Loucy (cell line): Measurements from ENCODE around the gene CFAP97.

ENCODE experiments used
- H2AFZ ChIP-seq: fragments of 200-600 bp; sonication (generic); 2 replicates; pipeline ENCODE4 v1.6.0; 2016; ENCODE audit warnings: antibody characterized with exemption, mild to moderate bottlenecking, low read length, moderate library complexity
- H3F3A ChIP-seq: fragments of 200-600 bp; 2 replicates; pipeline ENCODE4 v1.6.0; 2016; ENCODE audit warnings: antibody characterized with exemption, low read depth, mild to moderate bottlenecking
- H3K27me3 ChIP-seq: fragments of 200-600 bp; sonication (generic); 2 replicates; pipeline ENCODE4 v1.6.1; 2014; ENCODE audit warnings: low read length, mild to moderate bottlenecking; ENCODE audit not compliant: insufficient read depth, poor library complexity, severe bottlenecking
- H3K36me3 ChIP-seq: fragments of 200-600 bp; sonication (generic); 2 replicates; pipeline ENCODE4 v1.6.1; 2016; ENCODE audit warnings: low read length; ENCODE audit not compliant: insufficient read depth
- H3K4me1 ChIP-seq: fragments of 200-600 bp; sonication (generic); 2 replicates; pipeline ENCODE4 v1.5.1; 2014; ENCODE audit warnings: low read length, mild to moderate bottlenecking; ENCODE audit not compliant: insufficient read depth, poor library complexity, severe bottlenecking
- H3K4me2 ChIP-seq: fragments of 200-600 bp; sonication (generic); 2 replicates; pipeline ENCODE4 v1.6.0; 2014; ENCODE audit warnings: antibody characterized with exemption, low read length, low read depth, mild to moderate bottlenecking; ENCODE audit not compliant: poor library complexity, severe bottlenecking
- H3K4me3 ChIP-seq: fragments of 200-600 bp; sonication (generic); 2 replicates; pipeline ENCODE4 v1.5.1; 2014; ENCODE audit warnings: low read length, mild to moderate bottlenecking, mixed read lengths; ENCODE audit not compliant: poor library complexity, severe bottlenecking
- H3K79me2 ChIP-seq: fragments of 200-600 bp; sonication (generic); 2 replicates; pipeline ENCODE4 v1.6.1; 2014; ENCODE audit warnings: low read length; ENCODE audit not compliant: insufficient read depth
- H3K9ac ChIP-seq: fragments of 200-600 bp; sonication (generic); 2 replicates; pipeline ENCODE4 v1.6.0; 2014; ENCODE audit warnings: mild to moderate bottlenecking, low read depth, low read length, moderate library complexity; ENCODE audit not compliant: poor library complexity, severe bottlenecking
- H3K9me2 ChIP-seq: fragments of 200-600 bp; sonication (generic); replicated peaks from 2 replicates; pipeline ENCODE4 v1.6.1; 2016; ENCODE audit warnings: low read depth, low read length, mixed read lengths
- H3K9me3 ChIP-seq: fragments of 200-600 bp; sonication (generic); 2 replicates; pipeline ENCODE4 v1.6.1; 2014; ENCODE audit warnings: mild to moderate bottlenecking, antibody characterized with exemption, low read length, low read depth; ENCODE audit not compliant: insufficient read depth
- H4K20me1 ChIP-seq: fragments of 200-600 bp; sonication (generic); 2 replicates; pipeline ENCODE4 v1.6.0; 2014; ENCODE audit warnings: antibody characterized with exemption, low read length, mild to moderate bottlenecking; ENCODE audit not compliant: insufficient read depth, poor library complexity, severe bottlenecking
- CTCF ChIP-seq: fragments of 200-600 bp; sonication (generic); conservative IDR thresholded peaks from 2 replicates; pipeline ENCODE4 v1.5.1; 2014; ENCODE audit warnings: mild to moderate bottlenecking, antibody characterized with exemption, low read length
- EZH2phosphoT487 ChIP-seq: fragments of 200-600 bp; IDR thresholded peaks from 2 replicates; pipeline ENCODE4 v1.6.1; 2018; ENCODE audit warnings: antibody characterized with exemption, mild to moderate bottlenecking, moderate library complexity, borderline replicate concordance

CFAP97 gene

GRCh38 chr4:185227713-185228278 is 24.0 kb upstream of the CFAP97 start:
- Histone ChIP-seq H2AFZ (no peak overlapping the region), H4K20me1 (no peaks in the 10 kb centered on the region)

GRCh38 chr4:185227131-185227551 is 23.3 kb upstream of the CFAP97 start:
- Histone ChIP-seq H3K36me3 (no peaks in the 10 kb centered on the region), H3K79me2 (no peaks in the 10 kb centered on the region), H4K20me1 (no peaks in the 10 kb centered on the region), H3F3A (no peaks in the 10 kb centered on the region), H2AFZ (no peak overlapping the region), H3K4me2 (no peak overlapping the region), H3K9ac (no peak overlapping the region), H3K4me3 (no peak overlapping the region), H3K9me2 (no peaks in the 10 kb centered on the region; the same call in 1 of the 2 replicates), H3K9me3 (no peaks in the 10 kb centered on the region), H3K4me1 (no peaks in the 10 kb centered on the region), H3K27me3 (no peaks in the 10 kb centered on the region)
- TF ChIP-seq CTCF, result peak; percentile 31; the same call in 1 of the 2 replicates
- TF ChIP-seq EZH2phosphoT487, result no peak

More at GRCh38 chr4:185227713-185228278, 24.0 kb upstream of the CFAP97 start:
- no peaks in the 10 kb centered on the region for H3K9me2 ChIP-seq
- no peak overlapping the region for H3K9ac ChIP-seq
- H3K4me3 ChIP-seq, result no peak overlapping the region
- no peaks in the 10 kb centered on the region for H3K79me2 ChIP-seq
- TF ChIP-seq CTCF, result no peak
- no peak for TF ChIP-seq EZH2phosphoT487
- no peaks in the 10 kb centered on the region for H3K4me1 ChIP-seq
- no peaks in the 10 kb centered on the region for H3F3A ChIP-seq
- no peak overlapping the region for H3K4me2 ChIP-seq
- no peaks in the 10 kb centered on the region for H3K27me3 ChIP-seq
- H3K36me3 ChIP-seq, result no peaks in the 10 kb centered on the region
- H3K9me3 ChIP-seq, result no peaks in the 10 kb centered on the region

- Histone ChIP-seq H3K4me2 (no peak overlapping the region), H3K4me1 (no peaks in the 10 kb centered on the region), H3K9ac (no peak overlapping the region), H3K9me2 (no peaks in the 10 kb centered on the region; the same call in 1 of the 2 replicates), H3K27me3 (no peaks in the 10 kb centered on the region), H3K36me3 (no peaks in the 10 kb centered on the region), H4K20me1 (no peaks in the 10 kb centered on the region), H3K4me3 (no peak overlapping the region), H3F3A (no peaks in the 10 kb centered on the region), H3K79me2 (no peaks in the 10 kb centered on the region), H3K9me3 (no peaks in the 10 kb centered on the region), H2AFZ (no peak overlapping the region)
- TF ChIP-seq CTCF (no peak), EZH2phosphoT487 (no peak)
Observed at GRCh38 chr4:185225940-185226339, 22.1 kb upstream of the CFAP97 start.
